ENCODE measurements around the gene PCSK6. TPM values are rescaled to one million over a fixed set of nuclear protein-coding genes. Genes with fewer than 3 reads are reported as not detected.

PCSK6 gene
- total and polyA plus RNA-seq, 2 donors from 2014 or later = 3.8 to 7.3 TPM

DNA sequence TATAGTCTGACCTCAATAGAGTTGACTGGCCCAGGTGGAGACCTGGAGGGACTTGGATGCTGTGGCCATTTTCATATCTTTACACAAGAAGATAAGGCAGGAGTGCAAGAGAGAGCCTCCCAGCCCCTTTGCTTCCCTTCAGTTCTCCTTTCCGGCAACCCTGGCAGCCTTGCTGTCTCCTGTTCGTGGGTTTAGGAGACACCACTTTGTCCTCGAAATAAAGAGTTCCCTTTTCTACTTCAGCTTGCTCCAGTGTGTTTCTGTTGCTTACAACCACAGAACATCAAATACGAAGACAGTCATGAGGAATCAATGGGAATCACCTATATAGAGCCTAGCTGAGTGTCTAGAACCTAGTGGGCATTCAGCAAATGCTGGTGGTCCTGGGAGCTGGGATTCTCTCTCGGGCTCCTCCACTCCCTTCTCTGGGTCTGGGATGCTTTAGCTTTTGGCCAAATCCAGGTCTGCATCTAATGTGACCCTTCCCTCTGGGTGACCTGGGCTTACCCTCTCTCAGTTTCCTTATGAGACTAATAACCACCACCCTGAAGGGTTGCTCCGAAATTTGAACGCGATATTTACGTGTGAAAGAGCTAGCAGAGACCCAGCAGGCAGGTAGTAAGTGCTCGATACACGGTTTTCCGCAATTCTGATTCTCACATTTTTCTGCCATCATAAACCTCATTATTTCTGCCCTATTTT lies 44.5 kb downstream of the PCSK6 start:
- H3K9me3 ChIP-seq (ENCODE audit: control insufficient read depth in 2 of 3, insufficient read depth in 1 of 3, low read length in 3 of 3) = no peaks in the 10 kb centered on the region
- no peaks in the 10 kb centered on the region for H3K36me3 ChIP-seq (ENCODE audit: control insufficient read depth in 2 of 3, insufficient read depth in 3 of 3, low read length in 3 of 3)
- no peaks in the 10 kb centered on the region for H3K4me1 ChIP-seq (ENCODE audit: control insufficient read depth in 2 of 3, insufficient read depth in 2 of 3, low read depth in 1 of 3, low read length in 3 of 3)
- H3K27ac ChIP-seq (ENCODE audit: low read depth in 2 of 2, low read length in 2 of 2) = no peak overlapping the region
- H3K9ac ChIP-seq (ENCODE audit: low read length in 3 of 3) = no peak overlapping the region
- DNase-seq (no peak), FAIRE-seq (no peak)
- intact Hi-C loops (cut with DNase I) = no loop called here
- TF ChIP-seq, protein P1, sequence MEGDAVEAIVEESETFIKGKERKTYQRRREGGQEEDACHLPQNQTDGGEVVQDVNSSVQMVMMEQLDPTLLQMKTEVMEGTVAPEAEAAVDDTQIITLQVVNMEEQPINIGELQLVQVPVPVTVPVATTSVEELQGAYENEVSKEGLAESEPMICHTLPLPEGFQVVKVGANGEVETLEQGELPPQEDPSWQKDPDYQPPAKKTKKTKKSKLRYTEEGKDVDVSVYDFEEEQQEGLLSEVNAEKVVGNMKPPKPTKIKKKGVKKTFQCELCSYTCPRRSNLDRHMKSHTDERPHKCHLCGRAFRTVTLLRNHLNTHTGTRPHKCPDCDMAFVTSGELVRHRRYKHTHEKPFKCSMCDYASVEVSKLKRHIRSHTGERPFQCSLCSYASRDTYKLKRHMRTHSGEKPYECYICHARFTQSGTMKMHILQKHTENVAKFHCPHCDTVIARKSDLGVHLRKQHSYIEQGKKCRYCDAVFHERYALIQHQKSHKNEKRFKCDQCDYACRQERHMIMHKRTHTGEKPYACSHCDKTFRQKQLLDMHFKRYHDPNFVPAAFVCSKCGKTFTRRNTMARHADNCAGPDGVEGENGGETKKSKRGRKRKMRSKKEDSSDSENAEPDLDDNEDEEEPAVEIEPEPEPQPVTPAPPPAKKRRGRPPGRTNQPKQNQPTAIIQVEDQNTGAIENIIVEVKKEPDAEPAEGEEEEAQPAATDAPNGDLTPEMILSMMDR (IDR thresholded peaks at IDR 0.05; ENCODE audit: borderline replicate concordance, extremely low read depth, insufficient read depth) = no peak
- no peaks in the 10 kb centered on the region for H3K27me3 ChIP-seq (ENCODE audit: control insufficient read depth, insufficient read depth, low read length)
- no peak overlapping the region for H3K4me3 ChIP-seq (ENCODE audit: low read length in 3 of 3)

GRCh38 chr15:101444015-101444414 lies 45.5 kb downstream of the PCSK6 start:
- no peak overlapping the region for H3K9ac ChIP-seq (ENCODE audit: low read length in 3 of 3)

GRCh38 chr15:101442272-101442671 lies 47.2 kb downstream of the PCSK6 start:
- Histone ChIP-seq H3K27ac (ENCODE audit: low read depth in 2 of 2, low read length in 2 of 2) (no peak overlapping the region), H3K4me1 (ENCODE audit: control insufficient read depth in 2 of 3, insufficient read depth in 2 of 3, low read depth in 1 of 3, low read length in 3 of 3) (no peaks in the 10 kb centered on the region), H3K9ac (ENCODE audit: low read length in 3 of 3) (no peak overlapping the region), H3K9me3 (ENCODE audit: control insufficient read depth in 2 of 3, insufficient read depth in 1 of 3, low read length in 3 of 3) (no peaks in the 10 kb centered on the region), H3K4me3 (ENCODE audit: low read length in 3 of 3) (no peak overlapping the region), H3K27me3 (ENCODE audit: control insufficient read depth, insufficient read depth, low read length) (no peaks in the 10 kb centered on the region), H3K36me3 (ENCODE audit: control insufficient read depth in 2 of 3, insufficient read depth in 3 of 3, low read length in 3 of 3) (no peaks in the 10 kb centered on the region)
- TF ChIP-seq, protein P1 (IDR thresholded peaks at IDR 0.05; ENCODE audit: borderline replicate concordance, extremely low read depth, insufficient read depth) = no peak
- DNase-seq (no peak), FAIRE-seq (no peak)
- intact Hi-C loops (cut with DNase I) = no loop called here

More at GRCh38 chr15:101444015-101444414, 45.5 kb downstream of the PCSK6 start:
- Histone ChIP-seq H3K27me3 (ENCODE audit: control insufficient read depth, insufficient read depth, low read length) (no peaks in the 10 kb centered on the region), H3K36me3 (ENCODE audit: control insufficient read depth in 2 of 3, insufficient read depth in 3 of 3, low read length in 3 of 3) (no peaks in the 10 kb centered on the region), H3K4me3 (ENCODE audit: low read length in 3 of 3) (no peak overlapping the region), H3K4me1 (ENCODE audit: control insufficient read depth in 2 of 3, insufficient read depth in 2 of 3, low read depth in 1 of 3, low read length in 3 of 3) (no peaks in the 10 kb centered on the region), H3K27ac (ENCODE audit: low read depth in 2 of 2, low read length in 2 of 2) (no peak overlapping the region), H3K9me3 (ENCODE audit: control insufficient read depth in 2 of 3, insufficient read depth in 1 of 3, low read length in 3 of 3) (no peaks in the 10 kb centered on the region)
- FAIRE-seq (no peak), DNase-seq (no peak)
- TF ChIP-seq, protein P1 (IDR thresholded peaks at IDR 0.05; ENCODE audit: borderline replicate concordance, extremely low read depth, insufficient read depth) = no peak
- intact Hi-C loops (cut with DNase I) = no loop called here
